Measurements from ENCODE around the gene TTC13. TPM values are rescaled to one million over a fixed set of nuclear protein-coding genes. Genes with fewer than 3 reads are reported as not detected.

Gene TTC13
- total and polyA plus RNA-seq, 2 of the 4 experiments (the other 2 are of a cell fraction) = 6.1 to 9.1 TPM

DNA sequence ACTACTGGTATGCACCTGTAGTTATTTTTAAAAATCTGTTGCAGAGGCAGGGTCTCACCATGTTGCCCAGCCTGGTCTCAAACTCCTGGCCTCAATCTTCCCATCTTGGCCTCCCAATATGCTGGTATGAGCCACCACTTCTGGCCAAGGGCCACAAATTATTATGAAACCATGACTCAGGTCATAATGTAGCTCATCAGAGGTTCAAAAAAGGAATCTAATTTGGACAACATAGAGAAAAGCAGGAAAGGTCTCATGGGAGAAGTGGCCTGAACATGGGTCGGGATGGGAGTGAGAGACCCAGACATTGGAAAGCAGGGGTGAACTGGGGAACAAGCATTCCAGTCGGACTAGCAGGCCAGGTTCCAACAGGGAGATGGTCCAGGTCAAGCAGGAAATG lies 65.2 kb downstream of the TTC13 start:
- Histone ChIP-seq H3K56ac (ENCODE audit: extremely low read depth, insufficient read depth, low read length) (no peak overlapping the region), H2BK120ac (ENCODE audit: low read depth, low read length) (no peak overlapping the region; the same call in 1 of the 2 replicates), H3K4me2 (ENCODE audit: low read depth, low read length) (no peak overlapping the region), H4K91ac (ENCODE audit: insufficient read depth, low read depth, low read length) (peak overlapping the region; percentile 31; the same call in 1 of the 2 replicates), H2AK9ac (replicated peaks; ENCODE audit: low read depth, low read length, poor library complexity) (no peak overlapping the region), H3K9me1 (ENCODE audit: insufficient read depth, low read length) (peaks cover 11% of the 10 kb centered on the region), H3K27ac (ENCODE audit: insufficient read depth, low read length) (no peak overlapping the region), H2BK15ac (ENCODE audit: low read depth, low read length) (peak overlapping the region; percentile 34; the same call in 1 of the 3 replicates), H2AK5ac (ENCODE audit: low read depth, low read length) (peak overlapping the region; percentile 5), H3K4me1 (ENCODE audit: control insufficient read depth, insufficient read depth, low read length) (peaks cover 6% of the 10 kb centered on the region; the same call in 1 of the 2 replicates), H4K8ac (ENCODE audit: low read depth in 2 of 2, low read length in 2 of 2) (peak overlapping the region in 1 of 2 experiments; percentile 40; a peak in 2 of 4 replicates), H3K14ac (replicated peaks; ENCODE audit: low read depth, low read length) (no peak overlapping the region; the same call in 1 of the 2 replicates), H2BK5ac (ENCODE audit: low read depth, low read length, poor library complexity, severe bottlenecking) (no peak overlapping the region), H3K9ac (ENCODE audit: low read depth, low read length) (no peak overlapping the region), H3K36me3 (ENCODE audit: control insufficient read depth, insufficient read depth, low read length) (no peaks in the 10 kb centered on the region; the same call in 1 of the 2 replicates), H3K4me3 (ENCODE audit: insufficient read depth, low read depth, low read length) (no peak overlapping the region), H3K18ac (ENCODE audit: low read depth, low read length) (peak overlapping the region; percentile 90; the same call in 1 of the 2 replicates), H3K4ac (ENCODE audit: low read depth, low read length) (peak overlapping the region; percentile 81), H3K23ac (ENCODE audit: low read depth, low read length) (no peak overlapping the region; the same call in 1 of the 2 replicates), H3K27me3 (ENCODE audit: control insufficient read depth, insufficient read depth, low read length) (no peaks in the 10 kb centered on the region), H3K9me3 (ENCODE audit: control insufficient read depth, insufficient read depth, low read length) (no peaks in the 10 kb centered on the region), H2AFZ (replicated peaks; ENCODE audit: low read length, poor library complexity) (no peak overlapping the region), H4K20me1 (ENCODE audit: insufficient read depth, low read length) (no peaks in the 10 kb centered on the region), H2BK20ac (ENCODE audit: low read depth, low read length) (peak overlapping the region; percentile 34; the same call in 1 of the 2 replicates), H3K79me1 (ENCODE audit: low read depth in 1 of 2, low read length in 2 of 2) (no peaks in the 10 kb centered on the region), H4K5ac (ENCODE audit: low read depth, low read length) (no peak overlapping the region)
- intact Hi-C loops (cut with micrococcal nuclease) = loop anchor here (10.0 kb wide), 1 partner anchor 489 kb away; the partner anchor contains the start of gene PGBD5
- DNase-seq (peak; percentile 28), ATAC-seq (ENCODE audit: low read depth) (no peak)
- whole genome bisulfite sequencing, 2 experiments (ENCODE audit: extremely low coverage in 2 of 2, insufficient read length in 1 of 2) = 92% methylated on average over 2 of the region's 2 CpGs; no CpG with 5 or more reads in 1 of the 2 experiments
- CTCF ChIA-PET = interaction anchor here (0.8 kb wide), 1 partner anchor 14 kb away, joined by 3 read pairs; no protein-coding TSS in a partner anchor
- BruUV-seq (replicated peaks) = no TSS peak
- dilution Hi-C loops (cut with HindIII; ENCODE audit: low sequenced_read_pairs, unreplicated experiment) = no loop called here
- in situ Hi-C loops (cut with MboI; ENCODE audit: low sequenced_read_pairs) = no loop called here
- TF ChIP-seq CHD1 (IDR thresholded peaks at IDR 0.05; ENCODE audit: low read depth, low read length) (no peak), MXI1 (IDR thresholded peaks at IDR 0.05; ENCODE audit: borderline replicate concordance, low read depth, low read length) (no peak), RAD21 (IDR thresholded peaks at IDR 0.05; ENCODE audit: low read length) (no peak)
- TF ChIP-seq, protein P1, sequence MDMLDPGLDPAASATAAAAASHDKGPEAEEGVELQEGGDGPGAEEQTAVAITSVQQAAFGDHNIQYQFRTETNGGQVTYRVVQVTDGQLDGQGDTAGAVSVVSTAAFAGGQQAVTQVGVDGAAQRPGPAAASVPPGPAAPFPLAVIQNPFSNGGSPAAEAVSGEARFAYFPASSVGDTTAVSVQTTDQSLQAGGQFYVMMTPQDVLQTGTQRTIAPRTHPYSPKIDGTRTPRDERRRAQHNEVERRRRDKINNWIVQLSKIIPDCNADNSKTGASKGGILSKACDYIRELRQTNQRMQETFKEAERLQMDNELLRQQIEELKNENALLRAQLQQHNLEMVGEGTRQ (IDR thresholded peaks at IDR 0.05; ENCODE audit: low read depth, low read length) = no peak
- POLR2A ChIA-PET (ENCODE audit: unreplicated experiment) = no interaction called here
